ENCODE results near the gene BDP1.

- no peak for TF ChIP-seq CTCF (conservative IDR thresholded peaks at IDR 0.05; ENCODE audit: low read depth, low read length)
- no peak for TF ChIP-seq POLR2A (IDR thresholded peaks at IDR 0.05; ENCODE audit: low read depth, low read length)
- TF ChIP-seq CEBPB (IDR thresholded peaks at IDR 0.05; ENCODE audit: low read depth, low read length), result no peak
- no peak for TF ChIP-seq SMC3 (IDR thresholded peaks at IDR 0.05; ENCODE audit: low read depth, low read length)
- no peak for TF ChIP-seq MAFK (IDR thresholded peaks at IDR 0.05; ENCODE audit: low read depth, low read length)
- no peak for TF ChIP-seq USF2 (IDR thresholded peaks at IDR 0.05; ENCODE audit: low read depth, low read length)
- no peak for TF ChIP-seq MAZ (IDR thresholded peaks at IDR 0.05; ENCODE audit: borderline replicate concordance, low read depth, low read length)
- TF ChIP-seq RFX5 (IDR thresholded peaks at IDR 0.05; ENCODE audit: low read depth, low read length), result no peak
- TF ChIP-seq RAD21 (IDR thresholded peaks at IDR 0.05; ENCODE audit: low read length), result no peak
- no peak for TF ChIP-seq FOS (IDR thresholded peaks at IDR 0.05; ENCODE audit: low read depth, low read length)
- TF ChIP-seq ELK1 (IDR thresholded peaks at IDR 0.05; ENCODE audit: borderline replicate concordance, low read depth, low read length), result no peak
- TF ChIP-seq NFE2L2 (IDR thresholded peaks at IDR 0.05; ENCODE audit: low read depth, low read length), result no peak
- no peak for TF ChIP-seq BHLHE40 (IDR thresholded peaks at IDR 0.05; ENCODE audit: low read depth, low read length)
- TF ChIP-seq CHD1 (IDR thresholded peaks at IDR 0.05; ENCODE audit: low read depth, low read length), result no peak
Observed at GRCh38 chr5:71597001-71597400, 141.6 kb downstream of the BDP1 start.

Measured in IMR-90 (cell line).